Measurements from ENCODE around the gene DNAJC8.

DNAJC8 gene

DNA sequence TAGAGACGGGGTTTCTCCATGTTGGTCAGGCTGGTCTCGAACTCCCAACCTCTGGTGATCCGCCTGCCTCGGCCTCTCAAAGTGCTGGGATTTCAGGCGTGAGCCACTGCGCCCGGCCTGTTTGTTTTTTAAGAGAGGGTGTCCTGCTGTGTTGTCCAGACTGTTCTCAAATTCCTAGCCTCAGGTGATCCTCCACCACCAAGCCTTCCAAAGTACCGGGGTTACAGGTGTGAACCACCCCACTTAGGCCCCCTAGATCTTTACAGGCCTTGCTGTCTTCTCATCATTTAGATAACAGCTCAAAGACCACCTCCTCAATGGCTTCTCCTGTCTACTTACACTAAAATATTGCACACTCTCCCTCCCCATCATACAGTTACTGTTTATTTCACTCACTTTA, 32.7 kb upstream of the DNAJC8 start (continued):
- TF ChIP-seq, protein P1, sequence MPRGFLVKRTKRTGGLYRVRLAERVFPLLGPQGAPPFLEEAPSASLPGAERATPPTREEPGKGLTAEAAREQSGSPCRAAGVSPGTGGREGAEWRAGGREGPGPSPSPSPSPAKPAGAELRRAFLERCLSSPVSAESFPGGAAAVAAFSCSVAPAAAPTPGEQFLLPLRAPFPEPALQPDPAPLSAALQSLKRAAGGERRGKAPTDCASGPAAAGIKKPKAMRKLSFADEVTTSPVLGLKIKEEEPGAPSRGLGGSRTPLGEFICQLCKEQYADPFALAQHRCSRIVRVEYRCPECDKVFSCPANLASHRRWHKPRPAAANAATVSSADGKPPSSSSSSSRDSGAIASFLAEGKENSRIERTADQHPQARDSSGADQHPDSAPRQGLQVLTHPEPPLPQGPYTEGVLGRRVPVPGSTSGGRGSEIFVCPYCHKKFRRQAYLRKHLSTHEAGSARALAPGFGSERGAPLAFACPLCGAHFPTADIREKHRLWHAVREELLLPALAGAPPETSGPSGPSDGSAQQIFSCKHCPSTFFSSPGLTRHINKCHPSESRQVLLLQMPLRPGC (tag by site-specific recombination; IDR thresholded peaks at IDR 0.05): no peak
- no peak for TF ChIP-seq GFI1B (tag by site-specific recombination; IDR thresholded peaks at IDR 0.05)
- TF ChIP-seq ZNF707 (tag by site-specific recombination; IDR thresholded peaks at IDR 0.05): no peak
- no peak for TF ChIP-seq ZNF792 (tag by site-specific recombination; IDR thresholded peaks at IDR 0.05)
- TF ChIP-seq, protein P2, sequence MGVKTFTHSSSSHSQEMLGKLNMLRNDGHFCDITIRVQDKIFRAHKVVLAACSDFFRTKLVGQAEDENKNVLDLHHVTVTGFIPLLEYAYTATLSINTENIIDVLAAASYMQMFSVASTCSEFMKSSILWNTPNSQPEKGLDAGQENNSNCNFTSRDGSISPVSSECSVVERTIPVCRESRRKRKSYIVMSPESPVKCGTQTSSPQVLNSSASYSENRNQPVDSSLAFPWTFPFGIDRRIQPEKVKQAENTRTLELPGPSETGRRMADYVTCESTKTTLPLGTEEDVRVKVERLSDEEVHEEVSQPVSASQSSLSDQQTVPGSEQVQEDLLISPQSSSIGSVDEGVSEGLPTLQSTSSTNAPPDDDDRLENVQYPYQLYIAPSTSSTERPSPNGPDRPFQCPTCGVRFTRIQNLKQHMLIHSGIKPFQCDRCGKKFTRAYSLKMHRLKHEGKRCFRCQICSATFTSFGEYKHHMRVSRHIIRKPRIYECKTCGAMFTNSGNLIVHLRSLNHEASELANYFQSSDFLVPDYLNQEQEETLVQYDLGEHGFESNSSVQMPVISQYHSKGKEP (tag by site-specific recombination; IDR thresholded peaks at IDR 0.05): no peak
- peak; percentile 40; the same call in 1 of the 2 replicates for TF ChIP-seq ZIC2 (tag by site-specific recombination; IDR thresholded peaks at IDR 0.05)
- TF ChIP-seq, protein P3, sequence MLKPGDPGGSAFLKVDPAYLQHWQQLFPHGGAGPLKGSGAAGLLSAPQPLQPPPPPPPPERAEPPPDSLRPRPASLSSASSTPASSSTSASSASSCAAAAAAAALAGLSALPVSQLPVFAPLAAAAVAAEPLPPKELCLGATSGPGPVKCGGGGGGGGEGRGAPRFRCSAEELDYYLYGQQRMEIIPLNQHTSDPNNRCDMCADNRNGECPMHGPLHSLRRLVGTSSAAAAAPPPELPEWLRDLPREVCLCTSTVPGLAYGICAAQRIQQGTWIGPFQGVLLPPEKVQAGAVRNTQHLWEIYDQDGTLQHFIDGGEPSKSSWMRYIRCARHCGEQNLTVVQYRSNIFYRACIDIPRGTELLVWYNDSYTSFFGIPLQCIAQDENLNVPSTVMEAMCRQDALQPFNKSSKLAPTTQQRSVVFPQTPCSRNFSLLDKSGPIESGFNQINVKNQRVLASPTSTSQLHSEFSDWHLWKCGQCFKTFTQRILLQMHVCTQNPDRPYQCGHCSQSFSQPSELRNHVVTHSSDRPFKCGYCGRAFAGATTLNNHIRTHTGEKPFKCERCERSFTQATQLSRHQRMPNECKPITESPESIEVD (tag by site-specific recombination; IDR thresholded peaks at IDR 0.05): no peak
- peak; percentile 24; the same call in 1 of the 2 replicates for TF ChIP-seq ZBTB8A (tag by site-specific recombination; IDR thresholded peaks at IDR 0.05)
- TF ChIP-seq ZNF530 (tag by site-specific recombination; IDR thresholded peaks at IDR 0.05; ENCODE audit: low read depth): no peak
- TF ChIP-seq ZNF37A (tag by site-specific recombination; IDR thresholded peaks at IDR 0.05): no peak
- no peak for TF ChIP-seq GLI2 (tag by site-specific recombination; IDR thresholded peaks at IDR 0.05; ENCODE audit: borderline replicate concordance, low read depth)
- peak; percentile 44 for TF ChIP-seq SCRT2 (tag by site-specific recombination; IDR thresholded peaks at IDR 0.05)
- no peak for TF ChIP-seq ZNF155 (tag by site-specific recombination; IDR thresholded peaks at IDR 0.05)
- no peak for TF ChIP-seq ZNF146 (tag by site-specific recombination; IDR thresholded peaks at IDR 0.05)
- TF ChIP-seq, protein P4, sequence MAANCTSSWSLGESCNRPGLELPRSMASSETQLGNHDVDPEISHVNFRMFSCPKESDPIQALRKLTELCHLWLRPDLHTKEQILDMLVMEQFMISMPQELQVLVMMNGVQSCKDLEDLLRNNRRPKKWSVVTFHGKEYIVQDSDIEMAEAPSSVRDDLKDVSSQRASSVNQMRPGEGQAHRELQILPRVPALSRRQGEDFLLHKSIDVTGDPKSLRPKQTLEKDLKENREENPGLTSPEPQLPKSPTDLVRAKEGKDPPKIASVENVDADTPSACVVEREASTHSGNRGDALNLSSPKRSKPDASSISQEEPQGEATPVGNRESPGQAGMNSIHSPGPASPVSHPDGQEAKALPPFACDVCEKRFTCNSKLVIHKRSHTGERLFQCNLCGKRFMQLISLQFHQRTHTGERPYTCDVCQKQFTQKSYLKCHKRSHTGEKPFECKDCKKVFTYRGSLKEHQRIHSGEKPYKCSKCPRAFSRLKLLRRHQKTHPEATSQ (tag by site-specific recombination; IDR thresholded peaks at IDR 0.05): no peak
- TF ChIP-seq, protein P5, sequence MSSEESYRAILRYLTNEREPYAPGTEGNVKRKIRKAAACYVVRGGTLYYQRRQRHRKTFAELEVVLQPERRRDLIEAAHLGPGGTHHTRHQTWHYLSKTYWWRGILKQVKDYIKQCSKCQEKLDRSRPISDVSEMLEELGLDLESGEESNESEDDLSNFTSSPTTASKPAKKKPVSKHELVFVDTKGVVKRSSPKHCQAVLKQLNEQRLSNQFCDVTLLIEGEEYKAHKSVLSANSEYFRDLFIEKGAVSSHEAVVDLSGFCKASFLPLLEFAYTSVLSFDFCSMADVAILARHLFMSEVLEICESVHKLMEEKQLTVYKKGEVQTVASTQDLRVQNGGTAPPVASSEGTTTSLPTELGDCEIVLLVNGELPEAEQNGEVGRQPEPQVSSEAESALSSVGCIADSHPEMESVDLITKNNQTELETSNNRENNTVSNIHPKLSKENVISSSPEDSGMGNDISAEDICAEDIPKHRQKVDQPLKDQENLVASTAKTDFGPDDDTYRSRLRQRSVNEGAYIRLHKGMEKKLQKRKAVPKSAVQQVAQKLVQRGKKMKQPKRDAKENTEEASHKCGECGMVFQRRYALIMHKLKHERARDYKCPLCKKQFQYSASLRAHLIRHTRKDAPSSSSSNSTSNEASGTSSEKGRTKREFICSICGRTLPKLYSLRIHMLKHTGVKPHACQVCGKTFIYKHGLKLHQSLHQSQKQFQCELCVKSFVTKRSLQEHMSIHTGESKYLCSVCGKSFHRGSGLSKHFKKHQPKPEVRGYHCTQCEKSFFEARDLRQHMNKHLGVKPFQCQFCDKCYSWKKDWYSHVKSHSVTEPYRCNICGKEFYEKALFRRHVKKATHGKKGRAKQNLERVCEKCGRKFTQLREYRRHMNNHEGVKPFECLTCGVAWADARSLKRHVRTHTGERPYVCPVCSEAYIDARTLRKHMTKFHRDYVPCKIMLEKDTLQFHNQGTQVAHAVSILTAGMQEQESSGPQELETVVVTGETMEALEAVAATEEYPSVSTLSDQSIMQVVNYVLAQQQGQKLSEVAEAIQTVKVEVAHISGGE (tag by site-specific recombination; conservative IDR thresholded peaks at IDR 0.05; ENCODE audit: low read depth): no peak
- TF ChIP-seq, protein P6, sequence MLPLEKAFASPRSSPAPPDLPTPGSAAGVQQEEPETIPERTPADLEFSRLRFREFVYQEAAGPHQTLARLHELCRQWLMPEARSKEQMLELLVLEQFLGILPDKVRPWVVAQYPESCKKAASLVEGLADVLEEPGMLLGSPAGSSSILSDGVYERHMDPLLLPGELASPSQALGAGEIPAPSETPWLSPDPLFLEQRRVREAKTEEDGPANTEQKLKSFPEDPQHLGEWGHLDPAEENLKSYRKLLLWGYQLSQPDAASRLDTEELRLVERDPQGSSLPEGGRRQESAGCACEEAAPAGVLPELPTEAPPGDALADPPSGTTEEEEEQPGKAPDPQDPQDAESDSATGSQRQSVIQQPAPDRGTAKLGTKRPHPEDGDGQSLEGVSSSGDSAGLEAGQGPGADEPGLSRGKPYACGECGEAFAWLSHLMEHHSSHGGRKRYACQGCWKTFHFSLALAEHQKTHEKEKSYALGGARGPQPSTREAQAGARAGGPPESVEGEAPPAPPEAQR (tag by site-specific recombination; IDR thresholded peaks at IDR 0.05): no peak
- TF ChIP-seq ZNF416 (tag by site-specific recombination; IDR thresholded peaks at IDR 0.05): no peak
- TF ChIP-seq GLI4 (tag by site-specific recombination; IDR thresholded peaks at IDR 0.05): no peak
- 0 out of 2 replicates have a peak, but pooled peaks have one; percentile 30 for TF ChIP-seq TRIM28 (IDR thresholded peaks at IDR 0.05; ENCODE audit: borderline replicate concordance, low read length)
- TF ChIP-seq, protein P7, sequence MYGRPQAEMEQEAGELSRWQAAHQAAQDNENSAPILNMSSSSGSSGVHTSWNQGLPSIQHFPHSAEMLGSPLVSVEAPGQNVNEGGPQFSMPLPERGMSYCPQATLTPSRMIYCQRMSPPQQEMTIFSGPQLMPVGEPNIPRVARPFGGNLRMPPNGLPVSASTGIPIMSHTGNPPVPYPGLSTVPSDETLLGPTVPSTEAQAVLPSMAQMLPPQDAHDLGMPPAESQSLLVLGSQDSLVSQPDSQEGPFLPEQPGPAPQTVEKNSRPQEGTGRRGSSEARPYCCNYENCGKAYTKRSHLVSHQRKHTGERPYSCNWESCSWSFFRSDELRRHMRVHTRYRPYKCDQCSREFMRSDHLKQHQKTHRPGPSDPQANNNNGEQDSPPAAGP (tag by site-specific recombination; IDR thresholded peaks at IDR 0.05): no peak
